ENCODE results near the gene ENO3. TPM values are rescaled to one million over a fixed set of nuclear protein-coding genes. Genes with fewer than 3 reads are reported as not detected.

The ENO3 gene
- total and polyA plus RNA-seq, 10 of the 15 experiments (the other 5 are each of a cell fraction or from before 2014, with no cell fraction given), result 6.8 to 28.4 (median 17.0) TPM

DNA sequence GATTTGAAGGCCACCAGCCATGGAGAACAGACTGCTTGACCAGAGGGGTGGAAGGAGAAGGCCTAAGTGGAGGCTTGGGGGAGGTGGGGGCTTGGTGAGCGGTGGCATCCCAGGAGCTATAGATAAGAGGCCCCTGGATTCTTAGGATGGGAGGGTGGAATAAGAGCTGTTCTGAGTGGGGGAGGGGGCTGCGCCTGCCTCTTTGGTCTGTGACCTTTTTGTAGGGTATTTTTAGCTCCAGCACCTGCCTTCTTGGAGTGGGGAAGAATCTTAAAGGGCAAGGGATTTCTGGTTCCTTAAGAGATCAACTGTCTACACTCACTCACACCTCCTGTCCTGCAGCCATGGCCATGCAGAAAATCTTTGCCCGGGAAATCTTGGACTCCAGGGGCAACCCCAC, 567 bp downstream of the ENO3 start (continued):
- no peak for TF ChIP-seq E2F8 (IDR thresholded peaks at IDR 0.05; ENCODE audit: low read depth, partially characterized antibody)
- no peak for TF ChIP-seq SMAD1 (IDR thresholded peaks at IDR 0.05; ENCODE audit: low read depth, partially characterized antibody)
- no peak for TF ChIP-seq TCF12 (IDR thresholded peaks at IDR 0.05; ENCODE audit: low read depth, low read length)
- no peak for TF ChIP-seq HDAC2 (IDR thresholded peaks at IDR 0.05)
- TF ChIP-seq ESRRA (IDR thresholded peaks at IDR 0.05; ENCODE audit: low read length), result no peak
- TF ChIP-seq CBX3 (IDR thresholded peaks at IDR 0.05; ENCODE audit: borderline replicate concordance, low read depth), result no peak
- TF ChIP-seq SMARCA5 (IDR thresholded peaks at IDR 0.05), result no peak
- TF ChIP-seq, protein P1, sequence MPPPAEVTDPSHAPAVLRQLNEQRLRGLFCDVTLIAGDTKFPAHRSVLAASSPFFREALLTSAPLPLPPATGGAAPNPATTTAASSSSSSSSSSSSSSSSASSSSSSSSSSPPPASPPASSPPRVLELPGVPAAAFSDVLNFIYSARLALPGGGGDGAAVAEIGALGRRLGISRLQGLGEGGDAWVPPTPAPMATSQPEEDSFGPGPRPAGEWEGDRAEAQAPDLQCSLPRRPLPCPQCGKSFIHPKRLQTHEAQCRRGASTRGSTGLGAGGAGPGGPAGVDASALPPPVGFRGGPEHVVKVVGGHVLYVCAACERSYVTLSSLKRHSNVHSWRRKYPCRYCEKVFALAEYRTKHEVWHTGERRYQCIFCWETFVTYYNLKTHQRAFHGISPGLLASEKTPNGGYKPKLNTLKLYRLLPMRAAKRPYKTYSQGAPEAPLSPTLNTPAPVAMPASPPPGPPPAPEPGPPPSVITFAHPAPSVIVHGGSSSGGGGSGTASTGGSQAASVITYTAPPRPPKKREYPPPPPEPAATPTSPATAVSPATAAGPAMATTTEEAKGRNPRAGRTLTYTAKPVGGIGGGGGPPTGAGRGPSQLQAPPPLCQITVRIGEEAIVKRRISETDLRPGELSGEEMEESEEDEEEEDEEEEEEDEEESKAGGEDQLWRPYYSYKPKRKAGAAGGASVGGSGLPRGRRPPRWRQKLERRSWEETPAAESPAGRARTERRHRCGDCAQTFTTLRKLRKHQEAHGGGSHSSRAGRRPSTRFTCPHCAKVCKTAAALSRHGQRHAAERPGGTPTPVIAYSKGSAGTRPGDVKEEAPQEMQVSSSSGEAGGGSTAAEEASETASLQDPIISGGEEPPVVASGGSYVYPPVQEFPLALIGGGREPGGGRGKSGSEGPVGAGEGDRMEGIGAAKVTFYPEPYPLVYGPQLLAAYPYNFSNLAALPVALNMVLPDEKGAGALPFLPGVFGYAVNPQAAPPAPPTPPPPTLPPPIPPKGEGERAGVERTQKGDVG (CRISPR knock-in tag; IDR thresholded peaks at IDR 0.05), result no peak
- no peak for TF ChIP-seq ZNF622 (IDR thresholded peaks at IDR 0.05)
